Type B pancreatic cell (in vitro differentiated cells): ENCODE measurements around the gene SIRPG. TPM values are rescaled to one million over a fixed set of nuclear protein-coding genes. Genes with fewer than 3 reads are reported as not detected.

Experiments
- DNase-seq: peaks from one replicate; pipeline ENCODE4 v3.0.0; 2021; ENCODE audit warnings: mixed read lengths; ENCODE audit not compliant: unreplicated experiment; ENCODE audit errors: extremely low spot score
- H3K27ac Mint-ChIP-seq: 2 replicates; pipeline ENCODE4 v1.8.0; 2021; ENCODE audit warnings: mild to moderate bottlenecking, mixed read lengths
- H3K27me3 Mint-ChIP-seq: 2 replicates; pipeline ENCODE4 v1.8.0; 2021; ENCODE audit warnings: mixed read lengths
- H3K36me3 Mint-ChIP-seq: 2 replicates; pipeline ENCODE4 v1.8.0; 2021; ENCODE audit warnings: mixed read lengths
- H3K4me1 Mint-ChIP-seq: one replicate; pipeline ENCODE4 v1.8.0; 2021; ENCODE audit warnings: mixed read lengths; ENCODE audit not compliant: unreplicated experiment
- H3K4me3 Mint-ChIP-seq: 2 replicates; pipeline ENCODE4 v1.8.0; 2021; ENCODE audit warnings: mild to moderate bottlenecking, mixed read lengths
- H3K9me3 Mint-ChIP-seq: 2 replicates; pipeline ENCODE4 v1.8.0; 2021; ENCODE audit warnings: mixed read lengths
- total RNA-seq: library from RNA; stranded (reverse); gene quantifications from 2 replicates; pipeline ENCODE4 v1.2.1, GENCODE V29; 2021; ENCODE audit warnings: low replicate concordance
- TF ChIP-seq, protein P1 (sequence below): fragments of 200-600 bp; sonication (generic); conservative IDR thresholded peaks from 2 replicates; pipeline ENCODE4 v1.5.0; 2021; ENCODE audit warnings: antibody characterized with exemption, mild to moderate bottlenecking

The SIRPG gene
- total RNA-seq, 1 donor from 2014 or later, result not detected

GRCh38 chr20:1664911-1665310 is 7.3 kb upstream of the SIRPG start:
- Mint-ChIP-seq H3K27ac (no peak overlapping the region), H3K9me3 (no peaks in the 10 kb centered on the region), H3K4me3 (no peak overlapping the region), H3K27me3 (peaks cover 9% of the 10 kb centered on the region), H3K4me1 (peaks cover 3% of the 10 kb centered on the region), H3K36me3 (no peaks in the 10 kb centered on the region)
- DNase-seq, result no peak
- TF ChIP-seq, protein P1, sequence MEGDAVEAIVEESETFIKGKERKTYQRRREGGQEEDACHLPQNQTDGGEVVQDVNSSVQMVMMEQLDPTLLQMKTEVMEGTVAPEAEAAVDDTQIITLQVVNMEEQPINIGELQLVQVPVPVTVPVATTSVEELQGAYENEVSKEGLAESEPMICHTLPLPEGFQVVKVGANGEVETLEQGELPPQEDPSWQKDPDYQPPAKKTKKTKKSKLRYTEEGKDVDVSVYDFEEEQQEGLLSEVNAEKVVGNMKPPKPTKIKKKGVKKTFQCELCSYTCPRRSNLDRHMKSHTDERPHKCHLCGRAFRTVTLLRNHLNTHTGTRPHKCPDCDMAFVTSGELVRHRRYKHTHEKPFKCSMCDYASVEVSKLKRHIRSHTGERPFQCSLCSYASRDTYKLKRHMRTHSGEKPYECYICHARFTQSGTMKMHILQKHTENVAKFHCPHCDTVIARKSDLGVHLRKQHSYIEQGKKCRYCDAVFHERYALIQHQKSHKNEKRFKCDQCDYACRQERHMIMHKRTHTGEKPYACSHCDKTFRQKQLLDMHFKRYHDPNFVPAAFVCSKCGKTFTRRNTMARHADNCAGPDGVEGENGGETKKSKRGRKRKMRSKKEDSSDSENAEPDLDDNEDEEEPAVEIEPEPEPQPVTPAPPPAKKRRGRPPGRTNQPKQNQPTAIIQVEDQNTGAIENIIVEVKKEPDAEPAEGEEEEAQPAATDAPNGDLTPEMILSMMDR, result no peak

GRCh38 chr20:1663917-1664316 is 6.3 kb upstream of the SIRPG start:
- H3K9me3 Mint-ChIP-seq, result no peaks in the 10 kb centered on the region
- DNase-seq, result no peak
- H3K4me3 Mint-ChIP-seq, result no peak overlapping the region
- H3K27ac Mint-ChIP-seq, result no peak overlapping the region
- peaks cover 16% of the 10 kb centered on the region for H3K27me3 Mint-ChIP-seq
- no peaks in the 10 kb centered on the region for H3K4me1 Mint-ChIP-seq
- TF ChIP-seq, protein P1, result no peak
- H3K36me3 Mint-ChIP-seq, result no peaks in the 10 kb centered on the region

DNA sequence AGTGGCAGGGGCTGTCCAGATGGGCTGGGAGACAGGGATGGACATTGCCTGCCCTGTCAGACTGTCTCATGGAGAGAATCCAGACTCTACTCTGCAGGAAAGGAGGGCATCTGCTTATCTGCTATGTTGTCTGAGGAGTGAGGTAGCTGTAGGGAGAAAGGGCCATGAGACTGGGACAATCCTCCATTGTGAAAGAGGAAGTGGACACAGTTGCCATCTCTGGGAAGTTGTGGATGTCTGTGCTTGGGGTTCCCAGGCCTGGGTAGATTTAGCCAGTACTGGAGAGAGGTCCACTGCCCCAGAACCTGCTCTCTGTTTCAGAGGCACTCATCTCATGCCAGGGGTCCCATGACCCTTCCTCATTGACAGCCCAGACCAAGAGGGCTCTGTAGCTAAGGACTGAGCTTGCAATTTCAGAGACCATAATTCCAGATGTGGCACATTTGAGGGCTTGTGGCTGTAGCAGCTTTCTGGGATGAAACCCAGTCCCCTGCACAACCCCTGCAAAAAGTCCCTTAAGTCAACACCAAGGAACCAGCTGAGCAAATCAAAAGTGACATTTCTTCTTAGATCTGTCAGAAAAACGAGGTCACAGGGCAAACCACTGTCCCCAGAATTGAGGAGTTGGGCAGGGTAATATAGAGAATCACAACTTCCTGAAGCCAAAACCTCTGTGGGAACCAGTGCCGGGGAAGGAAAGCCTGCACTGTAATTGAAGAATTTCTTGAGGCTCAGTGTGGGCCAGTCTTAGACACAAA is 4.1 kb upstream of the SIRPG start:
- H3K9me3 Mint-ChIP-seq, result no peaks in the 10 kb centered on the region

GRCh38 chr20:1660246-1660645 is 2.7 kb upstream of the SIRPG start:
- Mint-ChIP-seq H3K4me1 (no peaks in the 10 kb centered on the region), H3K27me3 (peaks cover 21% of the 10 kb centered on the region), H3K36me3 (no peaks in the 10 kb centered on the region), H3K4me3 (no peak overlapping the region), H3K9me3 (no peaks in the 10 kb centered on the region), H3K27ac (no peak overlapping the region)
- TF ChIP-seq, protein P1, result no peak
- no peak for DNase-seq

More for the DNA sequence above, 4.1 kb upstream of the SIRPG start:
- no peaks in the 10 kb centered on the region for H3K36me3 Mint-ChIP-seq
- no peaks in the 10 kb centered on the region for H3K4me1 Mint-ChIP-seq
- no peak overlapping the region for H3K4me3 Mint-ChIP-seq
- DNase-seq, result no peak
- no peak overlapping the region for H3K27ac Mint-ChIP-seq
- TF ChIP-seq, protein P1, result no peak
- H3K27me3 Mint-ChIP-seq, result peaks cover 21% of the 10 kb centered on the region

DNA sequence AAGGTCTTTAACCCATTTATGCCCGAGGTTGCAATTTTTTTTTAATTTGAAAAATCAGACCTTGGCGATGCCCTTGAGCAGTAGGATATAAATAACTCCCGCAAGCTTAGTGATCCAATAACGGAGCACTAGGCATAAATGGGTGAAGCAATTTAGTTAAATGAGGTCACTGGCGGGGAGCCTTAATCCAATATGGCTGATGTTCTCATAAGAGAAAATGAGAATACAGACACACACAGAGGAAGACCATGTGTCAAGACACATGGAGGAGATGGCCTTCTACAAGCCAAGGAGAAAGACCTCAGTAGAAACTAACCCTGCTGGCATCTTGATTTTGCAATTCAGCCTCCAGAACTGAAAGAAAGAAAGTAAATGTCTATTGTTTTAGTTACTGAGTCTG is 735 bp downstream of the SIRPG start:
- no peak for DNase-seq
- Mint-ChIP-seq H3K27ac (no peak overlapping the region), H3K4me3 (no peak overlapping the region), H3K27me3 (peaks cover 21% of the 10 kb centered on the region), H3K9me3 (no peaks in the 10 kb centered on the region), H3K36me3 (no peaks in the 10 kb centered on the region), H3K4me1 (no peaks in the 10 kb centered on the region)
- TF ChIP-seq, protein P1, result no peak
